Spleen (tissue), 11 donors: ENCODE measurements around the gene RCCD1. TPM values are rescaled to one million over a fixed set of nuclear protein-coding genes. Genes with fewer than 3 reads are reported as not detected.
"Not testable (repeated sequence)": the region's sequence is repeated elsewhere in the genome, so short reads cannot be mapped to it uniquely, and the experiment has no call there.

Experiments
- DNase-seq: peaks from one replicate; pipeline ENCODE4 v3.0.0-alpha.2; 2020
- H3K27ac ChIP-seq, 8 donors: fragments of 200-600 bp; sonication (generic) in 7 of 8; 1 replicate in 4 of 8; 2 replicates in 4 of 8; pipeline versions ENCODE4 v1.5.0 to v1.8.0; 2016 to 2021; ENCODE audit warnings: inconsistent platforms in 4 of 8, mild to moderate bottlenecking in 4 of 8, moderate library complexity in 1 of 8
- H3K27me3 ChIP-seq, 7 donors: fragments of 200-600 bp; sonication (generic) in 6 of 7; replicated peaks in 1 of 7; 1 replicate in 4 of 7; 2 replicates in 3 of 7; pipeline versions ENCODE4 v1.5.0 to v1.8.0; 2016 to 2021; ENCODE audit warnings: inconsistent platforms in 3 of 7, mild to moderate bottlenecking in 1 of 7
- H3K36me3 ChIP-seq, 6 donors: fragments of 200-600 bp; sonication (generic) in 5 of 6; 1 replicate in 4 of 6; 2 replicates in 2 of 6; pipeline versions ENCODE4 v1.5.0 to v1.8.0; 2016 to 2021; ENCODE audit warnings: inconsistent platforms in 2 of 6
- H3K4me1 ChIP-seq, 6 donors: fragments of 200-600 bp; sonication (generic) in 5 of 6; 1 replicate in 3 of 6; 2 replicates in 3 of 6; pipeline versions ENCODE4 v1.5.0 to v1.8.0; 2016 to 2021; ENCODE audit warnings: inconsistent platforms in 3 of 6
- H3K4me3 ChIP-seq, 8 donors: fragments of 200-600 bp; sonication (generic) in 7 of 8; 1 replicate in 4 of 8; 2 replicates in 4 of 8; pipeline versions ENCODE4 v1.5.0 to v1.8.0; 2016 to 2021; ENCODE audit warnings: inconsistent platforms in 4 of 8, mild to moderate bottlenecking in 4 of 8, moderate library complexity in 2 of 8
- H3K9me3 ChIP-seq, 8 donors: fragments of 200-600 bp; sonication (generic) in 7 of 8; 1 replicate in 4 of 8; 2 replicates in 4 of 8; pipeline versions ENCODE4 v1.5.0 to v1.8.0; 2016 to 2021; ENCODE audit warnings: inconsistent platforms in 4 of 8
- POLR2A ChIP-seq, 3 donors: fragments of 450-650 bp; IDR thresholded peaks; one replicate each; pipeline ENCODE4 v1.5.1; 2017; ENCODE audit warnings: antibody characterized with exemption in 3 of 3, mild to moderate bottlenecking in 1 of 3
- POLR2AphosphoS5 ChIP-seq, 3 donors: sonication (generic); formaldehyde crosslinking; IDR thresholded peaks; one replicate each; pipeline ENCODE4 v1.5.1; 2017; ENCODE audit warnings: antibody characterized with exemption in 3 of 3
- WGBS, 5 donors: extraction: QIAGEN DNeasy Blood & Tissue Kit in 3 of 5; methylation state at CpG; one replicate each; pipeline versions ENCODE4 v1.1.5 to v1.1.7; 2013 to 2018; 5-methylcytosine and 5-hydroxymethylcytosine counted together
- intact Hi-C: fragments of 100-400 bp; cut with DNase I; formaldehyde crosslinking; loops from one replicate; pipeline ENCODE4 v1.15.0; 2023; ENCODE audit warnings: low total_unique reads
- polyA plus RNA-seq, 3 donors: library from polyadenylated mRNA; stranded (reverse); fragments of 200-250 nt; gene quantifications; one replicate each; pipeline ENCODE4 v1.2.1, GENCODE V29; 2013
- total RNA-seq, 7 donors: library from RNA; depleted of rRNA in 3 of 7; stranded (reverse); fragments of >200 nt in 3 of 7; fragmentation: NEBNext Ultra II Directional in 4 of 7; extraction: Animal tissue kit (Norgen Biotek cat#: 25700) in 4 of 7; gene quantifications; one replicate each; pipeline versions ENCODE4 v1.1.0 to v1.2.1, GENCODE V29; 2016 to 2021
- TF ChIP-seq, protein P1 (sequence below), 11 experiments: fragments of 200-600 bp in 7 of 11; fragments of 450-650 bp in 4 of 11; sonication (generic) in 4 of 11; IDR thresholded peaks in 8 of 11; conservative IDR thresholded peaks in 3 of 11; 1 replicate in 7 of 11; 2 replicates in 4 of 11; pipeline versions ENCODE4 v1.4.0 to v1.8.0; 2016 to 2021; ENCODE audit warnings: antibody characterized with exemption in 11 of 11, inconsistent platforms in 4 of 11, mild to moderate bottlenecking in 1 of 11
- donor health status: healthy with polysubstance abuse.
- donor health status: DM: no; HTN: no; CAD: no; lungs with moderate emphysema.
- donor health status: DM: no; HTN: no; CAD: no.
- donor health status: Bipolar disorder and iron deficiency.
- donor health status: healthy.
- donor health status: DM: no; HTN: no; CAD: no.
- donor health status: DM: yes; HTN: yes; CAD: no.

The RCCD1 gene
- total and polyA plus RNA-seq, 10 donors: 3.6 to 11.4 (median 8.5) TPM

DNA sequence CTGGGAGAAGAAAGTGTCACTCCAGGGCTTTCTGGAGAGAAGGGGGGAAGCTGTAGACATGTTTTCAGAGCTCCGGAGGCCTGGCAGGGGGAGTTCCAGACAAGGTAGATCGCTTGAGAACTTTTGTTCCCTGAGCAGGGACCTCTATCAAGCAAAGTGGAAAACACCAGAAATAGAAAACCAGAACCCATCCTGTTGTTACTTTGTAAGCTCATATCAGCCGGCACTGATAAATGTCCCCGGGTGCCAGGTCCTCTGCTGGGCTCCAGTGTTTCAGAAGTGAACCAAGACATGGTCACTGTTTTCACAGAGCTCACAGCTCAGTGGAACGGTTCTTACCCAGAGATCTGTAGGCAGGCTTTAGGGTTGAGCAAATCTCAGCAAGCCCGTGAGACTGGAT is 35.8 kb upstream of the RCCD1 start:
- 93 to 98% (median 95%) methylated on average over 6 of the region's 6 CpGs for WGBS, 5 donors
- H3K4me1 ChIP-seq: peaks cover 0 to 46% (median 10%) of the 10 kb centered on the region in 6 donors
- no peak overlapping the region for H3K27ac ChIP-seq
- peak; percentile 20 for DNase-seq
- no peak overlapping the region for H3K4me3 ChIP-seq
- intact Hi-C loops: no loop called here
- TF ChIP-seq POLR2AphosphoS5 (IDR thresholded peaks at IDR 0.05) (no peak), POLR2A (IDR thresholded peaks at IDR 0.05) (no peak)
- TF ChIP-seq, protein P1, sequence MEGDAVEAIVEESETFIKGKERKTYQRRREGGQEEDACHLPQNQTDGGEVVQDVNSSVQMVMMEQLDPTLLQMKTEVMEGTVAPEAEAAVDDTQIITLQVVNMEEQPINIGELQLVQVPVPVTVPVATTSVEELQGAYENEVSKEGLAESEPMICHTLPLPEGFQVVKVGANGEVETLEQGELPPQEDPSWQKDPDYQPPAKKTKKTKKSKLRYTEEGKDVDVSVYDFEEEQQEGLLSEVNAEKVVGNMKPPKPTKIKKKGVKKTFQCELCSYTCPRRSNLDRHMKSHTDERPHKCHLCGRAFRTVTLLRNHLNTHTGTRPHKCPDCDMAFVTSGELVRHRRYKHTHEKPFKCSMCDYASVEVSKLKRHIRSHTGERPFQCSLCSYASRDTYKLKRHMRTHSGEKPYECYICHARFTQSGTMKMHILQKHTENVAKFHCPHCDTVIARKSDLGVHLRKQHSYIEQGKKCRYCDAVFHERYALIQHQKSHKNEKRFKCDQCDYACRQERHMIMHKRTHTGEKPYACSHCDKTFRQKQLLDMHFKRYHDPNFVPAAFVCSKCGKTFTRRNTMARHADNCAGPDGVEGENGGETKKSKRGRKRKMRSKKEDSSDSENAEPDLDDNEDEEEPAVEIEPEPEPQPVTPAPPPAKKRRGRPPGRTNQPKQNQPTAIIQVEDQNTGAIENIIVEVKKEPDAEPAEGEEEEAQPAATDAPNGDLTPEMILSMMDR (IDR thresholded peaks at IDR 0.05 in 8 of 11, conservative IDR thresholded peaks at IDR 0.05 in 3 of 11): no peak
- peaks cover 7 to 96% (median 81%) of the 10 kb centered on the region in 6 donors for H3K36me3 ChIP-seq
- no peaks in the 10 kb centered on the region for H3K27me3 ChIP-seq
- no peaks in the 10 kb centered on the region for H3K9me3 ChIP-seq

DNA sequence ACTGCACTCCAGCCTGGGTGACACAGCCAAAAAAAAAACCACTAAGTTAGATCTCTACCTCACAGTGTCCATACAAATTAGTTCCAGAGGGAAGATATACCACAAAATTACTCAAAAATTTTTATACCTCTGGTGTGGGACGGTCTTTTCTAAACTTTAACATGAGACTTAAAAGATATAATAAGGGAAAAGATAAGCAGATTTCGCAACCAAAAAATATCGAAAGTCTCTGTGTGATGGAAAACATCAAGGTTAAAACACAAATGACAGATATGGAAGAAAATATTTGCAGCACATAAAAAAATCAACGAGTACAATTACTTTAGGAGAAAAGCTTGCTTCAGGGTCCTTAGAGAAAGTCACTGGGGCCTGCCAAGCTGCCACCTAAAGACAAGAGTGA is 32.8 kb upstream of the RCCD1 start:
- peaks cover 6 to 76% (median 51%) of the 10 kb centered on the region in 6 donors for H3K36me3 ChIP-seq
- no peaks in the 10 kb centered on the region for H3K9me3 ChIP-seq
- intact Hi-C loops: no loop called here
- H3K27me3 ChIP-seq: no peaks in the 10 kb centered on the region
- no peak for TF ChIP-seq POLR2A (IDR thresholded peaks at IDR 0.05)
- TF ChIP-seq POLR2AphosphoS5 (IDR thresholded peaks at IDR 0.05): no peak
- TF ChIP-seq, protein P1 (IDR thresholded peaks at IDR 0.05 in 8 of 11, conservative IDR thresholded peaks at IDR 0.05 in 3 of 11): no peak
- H3K4me1 ChIP-seq: peaks cover 0 to 15% (median 0%) of the 10 kb centered on the region in 6 donors
- H3K27ac ChIP-seq: no peak overlapping the region
- 86 to 94% (median 87%) methylated on average over 4 of the region's 4 CpGs for WGBS, 5 donors
- DNase-seq: no peak
- no peak overlapping the region for H3K4me3 ChIP-seq

DNA sequence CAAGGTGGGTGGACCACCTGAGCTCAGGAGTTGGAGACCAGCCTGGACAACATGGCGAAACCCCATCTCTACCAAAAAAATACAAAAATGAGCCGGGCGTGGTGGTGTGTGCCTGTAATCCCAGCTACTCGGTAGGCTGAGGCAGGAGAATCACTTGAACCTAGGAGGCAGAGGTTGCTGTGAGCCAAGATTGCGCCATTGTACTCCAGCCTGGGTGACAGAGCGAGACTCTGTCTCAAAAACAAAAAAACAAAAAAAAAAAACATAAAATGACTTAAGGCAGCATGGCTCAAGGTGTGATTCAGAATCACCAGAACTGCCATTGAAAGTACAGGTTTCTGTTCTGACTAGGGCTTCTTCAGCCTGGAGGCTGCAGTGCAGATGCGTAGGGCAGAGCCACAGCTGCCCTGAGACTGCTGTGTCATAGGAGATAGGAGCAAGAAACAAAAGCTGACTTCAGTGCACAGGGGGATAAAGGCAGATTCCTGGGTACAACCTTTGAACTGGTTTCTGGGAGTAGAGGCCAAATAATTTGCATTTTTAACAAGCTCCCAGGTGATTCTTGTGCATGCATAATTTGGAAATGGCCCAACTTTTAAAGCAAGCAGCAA is 31.9 kb upstream of the RCCD1 start:
- H3K4me3 ChIP-seq, H3K9me3 ChIP-seq, H3K4me1 ChIP-seq, intact Hi-C loops, DNase-seq, H3K27me3 ChIP-seq: not testable (repeated sequence)
- H3K27ac ChIP-seq: peak overlapping the region in 1 of 8 donors; percentile 16
- H3K36me3 ChIP-seq: peaks cover 6 to 67% (median 42%) of the 10 kb centered on the region in 6 donors
- WGBS, 5 donors: 86 to 94% (median 89%) methylated on average over 7 of the region's 7 CpGs

DNA sequence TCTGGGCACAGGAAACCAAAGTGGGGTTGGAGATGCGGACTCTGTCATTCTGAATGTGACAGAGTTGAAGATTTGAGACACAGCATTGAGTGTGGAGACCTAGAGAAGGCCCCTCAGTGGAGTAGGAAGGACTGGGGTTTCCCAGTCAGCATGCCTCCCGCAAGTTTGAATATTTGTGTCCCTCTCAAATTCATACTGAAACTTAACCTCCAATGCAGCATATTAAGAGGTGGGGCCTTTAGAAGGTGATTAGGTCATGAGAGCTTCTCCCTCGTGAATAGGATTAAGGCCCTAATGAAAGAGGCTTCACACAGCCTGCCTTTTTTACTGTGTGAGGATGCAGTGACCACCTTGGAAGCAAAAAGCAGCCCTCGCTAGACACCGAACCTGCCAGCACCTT is 30.3 kb upstream of the RCCD1 start:
- H3K4me3 ChIP-seq: no peak overlapping the region
- H3K27ac ChIP-seq: peak overlapping the region in 1 of 8 donors; percentile 48
- intact Hi-C loops: no loop called here
- peaks cover 0 to 52% (median 27%) of the 10 kb centered on the region in 6 donors for H3K36me3 ChIP-seq
- WGBS, 5 donors: 71 to 81% (median 77%) methylated on average over 5 of the region's 5 CpGs
- DNase-seq: no peak
- no peaks in the 10 kb centered on the region for H3K9me3 ChIP-seq
- peaks cover 0 to 21% (median 13%) of the 10 kb centered on the region in 6 donors for H3K4me1 ChIP-seq
- TF ChIP-seq POLR2A (IDR thresholded peaks at IDR 0.05): no peak
- no peaks in the 10 kb centered on the region for H3K27me3 ChIP-seq

DNA sequence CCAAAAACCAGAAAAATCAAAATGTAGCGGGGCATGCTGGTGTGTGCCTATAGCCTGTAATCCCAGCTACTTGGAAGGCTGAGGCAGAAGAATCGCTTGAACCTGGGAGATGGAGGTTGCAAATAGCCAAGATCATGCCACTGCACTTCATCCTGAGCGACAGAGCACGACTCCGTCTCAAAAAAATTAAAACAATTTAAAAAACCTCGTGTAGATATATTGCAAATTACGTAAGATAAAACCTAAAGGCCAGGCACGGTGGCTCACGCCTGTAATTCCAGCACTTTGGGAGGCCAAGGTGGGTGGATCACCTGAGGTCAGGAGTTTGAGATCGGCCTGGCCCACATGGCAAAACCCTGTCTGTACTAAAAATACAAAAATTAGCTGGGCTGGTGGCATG is 27.9 kb upstream of the RCCD1 start:
- peaks cover 0 to 28% (median 3%) of the 10 kb centered on the region in 6 donors for H3K36me3 ChIP-seq
- 92 to 96% (median 94%) methylated on average over 10 of the region's 10 CpGs for WGBS, 5 donors

More for the DNA sequence above, 27.9 kb upstream of the RCCD1 start:
- intact Hi-C loops, H3K27me3 ChIP-seq, DNase-seq, H3K9me3 ChIP-seq, H3K4me3 ChIP-seq: not testable (repeated sequence)
- peak overlapping the region in 1 of 8 donors; percentile 99 for H3K27ac ChIP-seq
- H3K4me1 ChIP-seq: peaks cover 14 to 45% (median 35%) of the 10 kb centered on the region in 6 donors
